ENCODE data around the gene CEMIP. TPM values are rescaled to one million over a fixed set of nuclear protein-coding genes. Genes with fewer than 3 reads are reported as not detected.

CEMIP gene
- total RNA-seq, 2 experiments from 2014 or later, result not detected

- ChIA-PET CTCF (no interaction called here), POLR2A (no interaction called here)
- Mint-ChIP-seq H3K36me3 (ENCODE audit: low read depth) (no peaks in the 10 kb centered on the region), H3K9me3 (no peaks in the 10 kb centered on the region), H3K4me3 (no peak overlapping the region), H3K4me1 (no peaks in the 10 kb centered on the region), H3K27me3 (peaks cover 7% of the 10 kb centered on the region), H3K27ac (no peak overlapping the region)
- DNase-seq, result no peak
These were observed 60.6 kb downstream of the CEMIP start for GRCh38 chr15:80839764-80840130.

- H3K4me1 Mint-ChIP-seq, result no peaks in the 10 kb centered on the region
- no peak overlapping the region for H3K4me3 Mint-ChIP-seq
- no peaks in the 10 kb centered on the region for H3K9me3 Mint-ChIP-seq
- CTCF ChIA-PET, result no interaction called here
- DNase-seq, result no peak
- no peaks in the 10 kb centered on the region for H3K36me3 Mint-ChIP-seq (ENCODE audit: low read depth)
- POLR2A ChIA-PET, result no interaction called here
- peaks cover 7% of the 10 kb centered on the region for H3K27me3 Mint-ChIP-seq
- no peak overlapping the region for H3K27ac Mint-ChIP-seq
These were observed 61.3 kb downstream of the CEMIP start for GRCh38 chr15:80840182-80841130.

GRCh38 chr15:80841541-80841940 lies 62.4 kb downstream of the CEMIP start:
- POLR2A ChIA-PET, result no interaction called here
- H3K36me3 Mint-ChIP-seq (ENCODE audit: low read depth), result no peaks in the 10 kb centered on the region
- no peak overlapping the region for H3K4me3 Mint-ChIP-seq
- no peaks in the 10 kb centered on the region for H3K9me3 Mint-ChIP-seq
- DNase-seq, result no peak
- no peak overlapping the region for H3K27ac Mint-ChIP-seq
- CTCF ChIA-PET, result no interaction called here
- peaks cover 10% of the 10 kb centered on the region for H3K27me3 Mint-ChIP-seq
- no peaks in the 10 kb centered on the region for H3K4me1 Mint-ChIP-seq

GRCh38 chr15:80844011-80844732 lies 65.0 kb downstream of the CEMIP start:
- ChIA-PET POLR2A (no interaction called here), CTCF (interaction anchor here (0.6 kb wide), 1 partner anchor 116 kb away, joined by 3 read pairs; no protein-coding TSS in a partner anchor)
- H3K36me3 Mint-ChIP-seq (ENCODE audit: low read depth), result no peaks in the 10 kb centered on the region
- H3K4me3 Mint-ChIP-seq, result no peak overlapping the region
- no peaks in the 10 kb centered on the region for H3K9me3 Mint-ChIP-seq
- no peaks in the 10 kb centered on the region for H3K4me1 Mint-ChIP-seq
- no peak for DNase-seq
- peaks cover 9% of the 10 kb centered on the region for H3K27me3 Mint-ChIP-seq
- H3K27ac Mint-ChIP-seq, result no peak overlapping the region

GRCh38 chr15:80846031-80846815 lies 67.1 kb downstream of the CEMIP start:
- ChIA-PET POLR2A (no interaction called here), CTCF (no interaction called here)
- Mint-ChIP-seq H3K9me3 (no peaks in the 10 kb centered on the region), H3K27ac (no peak overlapping the region), H3K36me3 (ENCODE audit: low read depth) (no peaks in the 10 kb centered on the region), H3K4me1 (no peaks in the 10 kb centered on the region), H3K4me3 (no peak overlapping the region), H3K27me3 (peaks cover 16% of the 10 kb centered on the region)
- DNase-seq, result no peak

GRCh38 chr15:80849308-80849707 lies 70.1 kb downstream of the CEMIP start:
- H3K9me3 Mint-ChIP-seq, result no peaks in the 10 kb centered on the region
- H3K4me1 Mint-ChIP-seq, result no peaks in the 10 kb centered on the region
- no peak overlapping the region for H3K27ac Mint-ChIP-seq
- peaks cover 18% of the 10 kb centered on the region for H3K27me3 Mint-ChIP-seq
- DNase-seq, result no peak
- no peak overlapping the region for H3K4me3 Mint-ChIP-seq
- no peaks in the 10 kb centered on the region for H3K36me3 Mint-ChIP-seq (ENCODE audit: low read depth)
- ChIA-PET CTCF (interaction anchor here (0.6 kb wide), 1 partner anchor 678 kb away, joined by 4 read pairs; no protein-coding TSS in a partner anchor), POLR2A (no interaction called here)

- H3K27ac Mint-ChIP-seq, result no peak overlapping the region
- DNase-seq, result no peak
- H3K9me3 Mint-ChIP-seq, result no peaks in the 10 kb centered on the region
- H3K4me1 Mint-ChIP-seq, result no peaks in the 10 kb centered on the region
- no peak overlapping the region for H3K4me3 Mint-ChIP-seq
- H3K27me3 Mint-ChIP-seq, result peaks cover 18% of the 10 kb centered on the region
- no peaks in the 10 kb centered on the region for H3K36me3 Mint-ChIP-seq (ENCODE audit: low read depth)
- ChIA-PET POLR2A (no interaction called here), CTCF (no interaction called here)
These were observed 71.8 kb downstream of the CEMIP start for GRCh38 chr15:80850941-80851451.

- ChIA-PET POLR2A (no interaction called here), CTCF (no interaction called here)
- Mint-ChIP-seq H3K36me3 (ENCODE audit: low read depth) (no peaks in the 10 kb centered on the region), H3K27me3 (peaks cover 14% of the 10 kb centered on the region), H3K4me3 (no peak overlapping the region), H3K27ac (no peak overlapping the region), H3K4me1 (peaks cover 6% of the 10 kb centered on the region), H3K9me3 (no peaks in the 10 kb centered on the region)
- DNase-seq, result no peak
These were observed 73.5 kb downstream of the CEMIP start for GRCh38 chr15:80852676-80853075.

- peaks cover 10% of the 10 kb centered on the region for H3K4me1 Mint-ChIP-seq
- DNase-seq, result no peak
- POLR2A ChIA-PET, result no interaction called here
- no peaks in the 10 kb centered on the region for H3K36me3 Mint-ChIP-seq (ENCODE audit: low read depth)
- H3K9me3 Mint-ChIP-seq, result no peaks in the 10 kb centered on the region
- CTCF ChIA-PET, result interaction anchor here (2.7 kb wide), 1 partner anchor 116 kb away, joined by 8 read pairs; no protein-coding TSS in a partner anchor
- peaks cover 14% of the 10 kb centered on the region for H3K27me3 Mint-ChIP-seq
- H3K27ac Mint-ChIP-seq, result no peak overlapping the region
- no peak overlapping the region for H3K4me3 Mint-ChIP-seq
These were observed 74.9 kb downstream of the CEMIP start for GRCh38 chr15:80854104-80854503.

GRCh38 chr15:80855206-80855605 lies 76.0 kb downstream of the CEMIP start:
- Mint-ChIP-seq H3K9me3 (no peaks in the 10 kb centered on the region), H3K27me3 (peaks cover 6% of the 10 kb centered on the region), H3K36me3 (ENCODE audit: low read depth) (no peaks in the 10 kb centered on the region), H3K4me1 (peaks cover 10% of the 10 kb centered on the region), H3K4me3 (no peak overlapping the region), H3K27ac (no peak overlapping the region)
- POLR2A ChIA-PET, result no interaction called here
- CTCF ChIA-PET, result interaction anchor here (2.7 kb wide), 1 partner anchor 115 kb away, joined by 8 read pairs; no protein-coding TSS in a partner anchor
- DNase-seq, result no peak

- Mint-ChIP-seq H3K9me3 (no peaks in the 10 kb centered on the region), H3K36me3 (ENCODE audit: low read depth) (no peaks in the 10 kb centered on the region), H3K4me3 (no peak overlapping the region), H3K4me1 (peaks cover 10% of the 10 kb centered on the region), H3K27ac (no peak overlapping the region), H3K27me3 (peaks cover 8% of the 10 kb centered on the region)
- ChIA-PET POLR2A (no interaction called here), CTCF (no interaction called here)
- DNase-seq, result no peak
These were observed 77.2 kb downstream of the CEMIP start for GRCh38 chr15:80856400-80856799.

- H3K36me3 Mint-ChIP-seq (ENCODE audit: low read depth), result no peaks in the 10 kb centered on the region
- H3K27me3 Mint-ChIP-seq, result peaks cover 3% of the 10 kb centered on the region
- no peak overlapping the region for H3K27ac Mint-ChIP-seq
- H3K4me3 Mint-ChIP-seq, result no peak overlapping the region
- peaks cover 10% of the 10 kb centered on the region for H3K4me1 Mint-ChIP-seq
- CTCF ChIA-PET, result no interaction called here
- H3K9me3 Mint-ChIP-seq, result no peaks in the 10 kb centered on the region
- POLR2A ChIA-PET, result no interaction called here
- DNase-seq, result no peak
These were observed 77.7 kb downstream of the CEMIP start for GRCh38 chr15:80856809-80857377.

- Mint-ChIP-seq H3K4me3 (no peak overlapping the region), H3K27me3 (peaks cover 3% of the 10 kb centered on the region), H3K36me3 (ENCODE audit: low read depth) (no peaks in the 10 kb centered on the region), H3K9me3 (no peaks in the 10 kb centered on the region), H3K4me1 (peaks cover 10% of the 10 kb centered on the region), H3K27ac (no peak overlapping the region)
- no peak for DNase-seq
- ChIA-PET POLR2A (no interaction called here), CTCF (no interaction called here)
These were observed 82.6 kb downstream of the CEMIP start for GRCh38 chr15:80861731-80862170.
